Fibroblast of the aortic adventitia (primary cell): ENCODE results near the gene TBC1D22A. TPM values are rescaled to one million over a fixed set of nuclear protein-coding genes. Genes with fewer than 3 reads are reported as not detected.

ENCODE experiments used
- DNase-seq: peaks from one replicate; pipeline ENCODE4 v3.0.0-alpha.2; 2010; ENCODE audit warnings: low read depth
- H3K4me3 ChIP-seq: 2 replicates; pipeline ENCODE4 v1.5.1; 2011; ENCODE audit warnings: low read depth, mild to moderate bottlenecking, control low read depth, low read length, moderate library complexity
- CTCF ChIP-seq: IDR thresholded peaks from 2 replicates; pipeline ENCODE4 v1.5.1; 2011; ENCODE audit warnings: mild to moderate bottlenecking, low read length, control low read depth, inconsistent platforms; ENCODE audit not compliant: insufficient read depth
- total RNA-seq: library from RNA; depleted of rRNA; stranded (reverse); fragments of >200 nt; gene quantifications from 2 replicates; pipeline ENCODE4 v1.2.3, GENCODE V29; 2012; ENCODE audit warnings: low replicate concordance

Gene TBC1D22A
- total RNA-seq, 1 donor, result 13.8 TPM

- H3K4me3 ChIP-seq, result no peak overlapping the region
- DNase-seq, result no peak
- TF ChIP-seq CTCF, result no peak
Measured at GRCh38 chr22:46835288-46835687, 72.8 kb downstream of the TBC1D22A start.

GRCh38 chr22:46835693-46836092, 73.2 kb downstream of the TBC1D22A start:
- no peak for DNase-seq
- TF ChIP-seq CTCF, result no peak
- no peak overlapping the region for H3K4me3 ChIP-seq

- no peak overlapping the region for H3K4me3 ChIP-seq
- TF ChIP-seq CTCF, result no peak
- DNase-seq, result no peak
Measured at GRCh38 chr22:46841522-46841921, 79.1 kb downstream of the TBC1D22A start.

- no peak for TF ChIP-seq CTCF
- no peak overlapping the region for H3K4me3 ChIP-seq
- no peak for DNase-seq
Measured at GRCh38 chr22:46842606-46843005, 80.2 kb downstream of the TBC1D22A start.

GRCh38 chr22:46843821-46844255, 81.4 kb downstream of the TBC1D22A start:
- TF ChIP-seq CTCF, result no peak
- peak; percentile 23 for DNase-seq
- H3K4me3 ChIP-seq, result no peak overlapping the region

- DNase-seq, result no peak
- H3K4me3 ChIP-seq, result peak overlapping the region; percentile 54
- no peak for TF ChIP-seq CTCF
Measured at GRCh38 chr22:46844606-46845210, 82.3 kb downstream of the TBC1D22A start.
